HCT116 (cell line): Measurements from ENCODE around the gene PRMT3. TPM values are rescaled to one million over a fixed set of nuclear protein-coding genes. Genes with fewer than 3 reads are reported as not detected.

Experiments
- ATAC-seq: fragments of 200-7000 bp; cut with Tn5 transposase; 2 replicates; pipeline ENCODE4 v1.9.1; 2020; ENCODE audit warnings: mild to moderate bottlenecking, moderate library complexity
- BruUV-seq: library from RNA; stranded (reverse); fragments of 400-500 nt; replicated peaks from 2 replicates; lab custom pipeline; 2021; lab: Mats Ljungman, UMichigan
- CTCF ChIA-PET: fragments of 300-600 bp; sonication (Branson Sonifier 250); formaldehyde crosslinking; loops from one replicate; lab custom pipeline; 2021; ENCODE audit warnings: antibody characterized with exemption; lab: Charles Lee
- POLR2A ChIA-PET: fragments of 300-600, 350-600 bp; sonication (Branson Sonifier 250); formaldehyde crosslinking; loops from one replicate; lab custom pipeline; 2021; ENCODE audit warnings: antibody characterized with exemption; lab: Charles Lee
- RAD21 ChIA-PET, 2 experiments: fragments of 300-600 bp; sonication (Branson Sonifier 250); formaldehyde crosslinking; loops; one replicate each; lab custom pipeline; 2023; ENCODE audit warnings: low total read pairs in 2 of 2; ENCODE audit not compliant: uncharacterized antibody in 2 of 2, unreplicated experiment in 2 of 2, low non-redundant PET in 1 of 2; lab: Charles Lee
- DNase-seq: peaks from one replicate; pipeline ENCODE4 v3.0.0-alpha.2; 2010; ENCODE audit warnings: low read depth, low spot score
- H2AFZ ChIP-seq: fragments of 200-600 bp; shearing (Covaris generic), sonication (generic); 2 replicates; pipeline ENCODE4 v1.6.1; 2017; ENCODE audit warnings: low read depth, mixed run types, mixed read lengths, antibody characterized with exemption, low read length; ENCODE audit not compliant: poor library complexity, severe bottlenecking
- H3K27ac ChIP-seq: 2 replicates; pipeline ENCODE4 v1.5.1; 2012; ENCODE audit warnings: low read depth, low read length
- H3K27me3 ChIP-seq: fragments of 200-600 bp; sonication (generic); 2 replicates; pipeline ENCODE4 v1.6.1; 2016; ENCODE audit warnings: mixed run types, low read length, mixed read lengths; ENCODE audit not compliant: insufficient read depth
- H3K36me3 ChIP-seq, 2 experiments: fragments of 200-500 bp in 1 of 2; fragments of 200-600 bp in 1 of 2; sonication (Bioruptor generic) in 1 of 2; sonication (generic) in 1 of 2; 2 replicates each; pipeline versions ENCODE4 v1.5.1 to v1.6.1; 2014 to 2016; ENCODE audit warnings: low read length in 2 of 2, inconsistent platforms in 1 of 2, mixed read lengths in 1 of 2, mixed run types in 1 of 2; ENCODE audit not compliant: insufficient read depth in 2 of 2, control insufficient read depth in 1 of 2
- H3K4me1 ChIP-seq, 2 experiments: fragments of 200-600 bp in 1 of 2; sonication (generic) in 1 of 2; 2 replicates each; pipeline versions ENCODE4 v1.5.1 to v1.6.1; 2012 to 2017; ENCODE audit warnings: low read length in 2 of 2, inconsistent platforms in 1 of 2, mild to moderate bottlenecking in 1 of 2, mixed read lengths in 1 of 2, mixed run types in 1 of 2, moderate library complexity in 1 of 2; ENCODE audit not compliant: insufficient read depth in 2 of 2, control insufficient read depth in 1 of 2
- H3K4me2 ChIP-seq: fragments of 200-600 bp; sonication (generic); 2 replicates; pipeline ENCODE4 v1.6.1; 2017; ENCODE audit warnings: mixed run types, low read length, mixed read lengths
- H3K4me3 ChIP-seq, 2 experiments: fragments of 200-600 bp in 1 of 2; sonication (generic) in 1 of 2; replicated peaks in 1 of 2; 2 replicates each; pipeline ENCODE4 v1.5.1; 2011 to 2016; ENCODE audit warnings: low read length in 2 of 2, control low read depth in 1 of 2, low read depth in 1 of 2, mild to moderate bottlenecking in 1 of 2, mixed read lengths in 1 of 2, mixed run types in 1 of 2
- H3K79me2 ChIP-seq: fragments of 200-600 bp; sonication (generic); 2 replicates; pipeline ENCODE4 v1.6.1; 2017; ENCODE audit warnings: mild to moderate bottlenecking, mixed run types, low read length, moderate library complexity, mixed read lengths; ENCODE audit not compliant: insufficient read depth
- H3K9ac ChIP-seq: fragments of 200-600 bp; sonication (generic); 2 replicates; pipeline ENCODE4 v1.6.1; 2016; ENCODE audit warnings: low read length, mixed read lengths
- H3K9me2 ChIP-seq: fragments of 200-600 bp; sonication (generic), shearing (Covaris generic); 2 replicates; pipeline ENCODE4 v1.6.1; 2017; ENCODE audit warnings: mixed run types, mild to moderate bottlenecking, moderate library complexity; ENCODE audit not compliant: insufficient read depth
- H3K9me3 ChIP-seq, 2 experiments: fragments of 200-500 bp in 1 of 2; fragments of 200-600 bp in 1 of 2; sonication (Bioruptor generic) in 1 of 2; sonication (generic) in 1 of 2; 2 replicates each; pipeline ENCODE4 v1.6.1; 2014 to 2017; ENCODE audit warnings: low read length in 2 of 2, mixed read lengths in 2 of 2, inconsistent platforms in 1 of 2, low read depth in 1 of 2, mild to moderate bottlenecking in 1 of 2, mixed run types in 1 of 2, moderate library complexity in 1 of 2; ENCODE audit not compliant: control insufficient read depth in 1 of 2, insufficient read depth in 1 of 2
- H4K20me1 ChIP-seq: fragments of 200-600 bp; sonication (generic), shearing (Covaris generic); 2 replicates; pipeline ENCODE4 v1.6.1; 2017; ENCODE audit warnings: mixed run types, mild to moderate bottlenecking, moderate library complexity; ENCODE audit not compliant: insufficient read depth
- CBX3 ChIP-seq: IDR thresholded peaks from 2 replicates; pipeline ENCODE4 v1.6.1; 2012; ENCODE audit warnings: low read depth
- EGR1 ChIP-seq: IDR thresholded peaks from 2 replicates; pipeline ENCODE4 v1.6.1; 2012; ENCODE audit warnings: low read depth
- EZH2 ChIP-seq: fragments of 200-600 bp; sonication (generic); IDR thresholded peaks from 2 replicates; pipeline ENCODE4 v1.6.1; 2017; ENCODE audit warnings: antibody characterized with exemption, mixed run types
- EZH2phosphoT487 ChIP-seq: fragments of 200-600 bp; IDR thresholded peaks from 2 replicates; pipeline ENCODE4 v1.6.1; 2018; ENCODE audit warnings: antibody characterized with exemption, borderline replicate concordance
- POLR2AphosphoS5 ChIP-seq: IDR thresholded peaks from 2 replicates; pipeline ENCODE4 v1.6.1; 2011; ENCODE audit warnings: mild to moderate bottlenecking, low read depth, low read length, moderate library complexity
- SRF ChIP-seq: IDR thresholded peaks from 2 replicates; pipeline ENCODE4 v1.6.1; 2012; ENCODE audit warnings: low read depth
- TCF7L2 ChIP-seq: IDR thresholded peaks from 2 replicates; pipeline ENCODE4 v1.7.0; 2011; ENCODE audit warnings: borderline replicate concordance, inconsistent platforms; ENCODE audit not compliant: insufficient read depth, insufficient read length; ENCODE audit errors: extremely low read depth
- intact Hi-C: fragments of 100-400 bp; cut with micrococcal nuclease; formaldehyde crosslinking; loops from 2 replicates; pipeline ENCODE4 v1.10.0; 2022
- total RNA-seq: library from RNA; stranded (reverse); gene quantifications from one replicate; pipeline ENCODE4 v1.2.1, GENCODE V29; 2021; ENCODE audit not compliant: unreplicated experiment
- TF ChIP-seq, protein P1 (sequence below), 3 experiments: fragments of 200-600 bp in 1 of 3; sonication (generic) in 1 of 3; IDR thresholded peaks in 2 of 3; conservative IDR thresholded peaks in 1 of 3; 2 replicates each; pipeline ENCODE4 v1.5.1; 2012 to 2017; ENCODE audit warnings: low read depth in 2 of 3, low read length in 2 of 3, antibody characterized with exemption in 1 of 3, borderline replicate concordance in 1 of 3, control low read depth in 1 of 3, mild to moderate bottlenecking in 1 of 3, mixed read lengths in 1 of 3, mixed run types in 1 of 3, moderate library complexity in 1 of 3; ENCODE audit not compliant: insufficient read depth in 1 of 3
- TF ChIP-seq, protein P2 (sequence below): IDR thresholded peaks from 2 replicates; pipeline ENCODE4 v1.6.1; 2011; ENCODE audit warnings: mild to moderate bottlenecking, low read length, moderate library complexity; ENCODE audit not compliant: insufficient replicate concordance; ENCODE audit errors: extremely low read depth

PRMT3 gene
- total RNA-seq, 1 experiment from 2014 or later: 24.3 TPM

DNA sequence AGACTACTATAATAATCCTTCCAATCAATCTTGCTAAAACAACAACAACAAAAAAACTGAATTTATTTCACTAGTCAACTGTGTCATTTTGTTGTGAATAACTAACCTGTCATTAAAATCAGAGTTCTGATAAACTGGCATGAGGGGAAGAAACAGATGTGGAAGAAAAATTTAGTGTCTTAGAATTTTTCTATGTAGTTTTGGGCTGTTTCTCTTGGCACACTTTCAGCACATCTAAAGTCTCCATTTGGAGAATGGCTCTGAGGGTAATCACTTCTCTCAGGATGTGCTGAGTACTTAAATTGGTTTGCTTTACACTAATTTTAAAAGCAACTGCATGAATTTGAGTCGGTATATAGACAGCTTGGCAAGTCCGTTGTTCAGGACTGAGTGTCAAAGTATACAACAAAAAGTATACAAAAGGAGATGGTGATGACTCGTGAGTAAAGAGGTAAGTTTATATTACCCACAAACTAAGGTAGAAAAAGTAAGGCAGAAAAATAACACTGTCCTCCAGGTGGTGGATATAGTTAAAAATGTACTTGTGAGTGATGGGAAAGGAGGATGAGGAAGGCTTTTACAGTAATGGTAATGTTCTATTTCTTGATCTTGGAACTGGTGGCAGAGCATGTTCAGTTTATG, 13.8 kb upstream of the PRMT3 start:
- ATAC-seq (no peak), DNase-seq (no peak)
- TF ChIP-seq, protein P1, sequence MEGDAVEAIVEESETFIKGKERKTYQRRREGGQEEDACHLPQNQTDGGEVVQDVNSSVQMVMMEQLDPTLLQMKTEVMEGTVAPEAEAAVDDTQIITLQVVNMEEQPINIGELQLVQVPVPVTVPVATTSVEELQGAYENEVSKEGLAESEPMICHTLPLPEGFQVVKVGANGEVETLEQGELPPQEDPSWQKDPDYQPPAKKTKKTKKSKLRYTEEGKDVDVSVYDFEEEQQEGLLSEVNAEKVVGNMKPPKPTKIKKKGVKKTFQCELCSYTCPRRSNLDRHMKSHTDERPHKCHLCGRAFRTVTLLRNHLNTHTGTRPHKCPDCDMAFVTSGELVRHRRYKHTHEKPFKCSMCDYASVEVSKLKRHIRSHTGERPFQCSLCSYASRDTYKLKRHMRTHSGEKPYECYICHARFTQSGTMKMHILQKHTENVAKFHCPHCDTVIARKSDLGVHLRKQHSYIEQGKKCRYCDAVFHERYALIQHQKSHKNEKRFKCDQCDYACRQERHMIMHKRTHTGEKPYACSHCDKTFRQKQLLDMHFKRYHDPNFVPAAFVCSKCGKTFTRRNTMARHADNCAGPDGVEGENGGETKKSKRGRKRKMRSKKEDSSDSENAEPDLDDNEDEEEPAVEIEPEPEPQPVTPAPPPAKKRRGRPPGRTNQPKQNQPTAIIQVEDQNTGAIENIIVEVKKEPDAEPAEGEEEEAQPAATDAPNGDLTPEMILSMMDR (IDR thresholded peaks at IDR 0.05 in 2 of 3, conservative IDR thresholded peaks at IDR 0.05 in 1 of 3; ENCODE audit: borderline replicate concordance in 1 of 3, insufficient read depth in 1 of 3, low read depth in 2 of 3, low read length in 2 of 3): no peak
- TF ChIP-seq EZH2phosphoT487 (no peak), TCF7L2 (no peak), SRF (no peak), POLR2AphosphoS5 (no peak), EGR1 (no peak), EZH2 (no peak), CBX3 (no peak)
- TF ChIP-seq, protein P2, sequence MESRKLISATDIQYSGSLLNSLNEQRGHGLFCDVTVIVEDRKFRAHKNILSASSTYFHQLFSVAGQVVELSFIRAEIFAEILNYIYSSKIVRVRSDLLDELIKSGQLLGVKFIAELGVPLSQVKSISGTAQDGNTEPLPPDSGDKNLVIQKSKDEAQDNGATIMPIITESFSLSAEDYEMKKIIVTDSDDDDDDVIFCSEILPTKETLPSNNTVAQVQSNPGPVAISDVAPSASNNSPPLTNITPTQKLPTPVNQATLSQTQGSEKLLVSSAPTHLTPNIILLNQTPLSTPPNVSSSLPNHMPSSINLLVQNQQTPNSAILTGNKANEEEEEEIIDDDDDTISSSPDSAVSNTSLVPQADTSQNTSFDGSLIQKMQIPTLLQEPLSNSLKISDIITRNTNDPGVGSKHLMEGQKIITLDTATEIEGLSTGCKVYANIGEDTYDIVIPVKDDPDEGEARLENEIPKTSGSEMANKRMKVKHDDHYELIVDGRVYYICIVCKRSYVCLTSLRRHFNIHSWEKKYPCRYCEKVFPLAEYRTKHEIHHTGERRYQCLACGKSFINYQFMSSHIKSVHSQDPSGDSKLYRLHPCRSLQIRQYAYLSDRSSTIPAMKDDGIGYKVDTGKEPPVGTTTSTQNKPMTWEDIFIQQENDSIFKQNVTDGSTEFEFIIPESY: no peak
- H3K9me3 ChIP-seq: no peaks in the 10 kb centered on the region
- H3K36me3 ChIP-seq: peaks cover 0 to 5% of the 10 kb centered on the region in 2 experiments; a peak in 2 of 4 replicates
- ChIA-PET CTCF (interaction anchor here (1.2 kb wide), 1 partner anchor 23 kb away, joined by 3 read pairs; no protein-coding TSS in a partner anchor), RAD21 (no interaction called here), POLR2A (no interaction called here)
- no peak overlapping the region for H2AFZ ChIP-seq
- no peak overlapping the region for H3K4me2 ChIP-seq
- no peaks in the 10 kb centered on the region for H3K27me3 ChIP-seq
- H3K27ac ChIP-seq: no peak overlapping the region
- H3K4me3 ChIP-seq: no peak overlapping the region
- no peak overlapping the region for H3K9ac ChIP-seq
- no TSS peak for BruUV-seq
- intact Hi-C loops: no loop called here
- no peaks in the 10 kb centered on the region for H3K79me2 ChIP-seq
- H3K4me1 ChIP-seq: peaks cover 0 to 3% of the 10 kb centered on the region in 2 experiments; a peak in 3 of 4 replicates
- no peaks in the 10 kb centered on the region for H3K9me2 ChIP-seq
- H4K20me1 ChIP-seq: no peaks in the 10 kb centered on the region
